Measurements from ENCODE around the gene TSPEAR.

- TF ChIP-seq CTCF (conservative IDR thresholded peaks at IDR 0.05; ENCODE audit: low read length) (no peak), EZH2phosphoT487 (IDR thresholded peaks at IDR 0.05; ENCODE audit: borderline replicate concordance, low read depth, low read length) (no peak)
These were observed 21.6 kb upstream of the TSPEAR start for GRCh38 chr21:44732956-44733355.

Measured in OCI-LY7 (cell line).